Neural cell (in vitro differentiated cells): Measurements from ENCODE around the gene IDUA. TPM values are rescaled to one million over a fixed set of nuclear protein-coding genes. Genes with fewer than 3 reads are reported as not detected.

Experiments
- H2AFZ ChIP-seq: fragments of 200-600, 300-800 bp; sonication (generic), shearing (Covaris generic); 2 replicates; pipeline ENCODE4 v1.6.0; 2014; ENCODE audit warnings: low read depth, mild to moderate bottlenecking, antibody characterized with exemption, low read length, moderate library complexity
- H3F3A ChIP-seq: fragments of 200-600 bp; shearing (Covaris generic); 2 replicates; pipeline ENCODE4 v1.6.1; 2016; ENCODE audit warnings: mild to moderate bottlenecking, moderate library complexity, mixed read lengths, antibody characterized with exemption, low read length; ENCODE audit not compliant: insufficient read depth, poor library complexity, severe bottlenecking
- H3K27ac ChIP-seq: fragments of 200-600, 300-800 bp; sonication (generic), shearing (Covaris generic); 2 replicates; pipeline ENCODE4 v1.5.1; 2014; ENCODE audit warnings: mild to moderate bottlenecking, low read length, moderate library complexity
- H3K27me3 ChIP-seq: fragments of 300-800, 200-600 bp; sonication (generic), shearing (Covaris generic); 2 replicates; pipeline ENCODE4 v1.6.0; 2014; ENCODE audit warnings: mild to moderate bottlenecking, low read depth, low read length, moderate library complexity; ENCODE audit not compliant: insufficient read depth
- H3K36me3 ChIP-seq: fragments of 300-800, 200-600 bp; sonication (generic), shearing (Covaris generic); 2 replicates; pipeline ENCODE4 v1.5.1; 2014; ENCODE audit warnings: mild to moderate bottlenecking, antibody characterized with exemption, low read length, moderate library complexity; ENCODE audit not compliant: insufficient read depth
- H3K4me2 ChIP-seq: fragments of 300-800, 200-600 bp; sonication (generic), shearing (Covaris generic); 2 replicates; pipeline ENCODE4 v1.6.0; 2014; ENCODE audit warnings: mild to moderate bottlenecking, low read length
- H3K4me3 ChIP-seq: fragments of 300-800, 200-600 bp; sonication (generic), shearing (Covaris generic); 2 replicates; pipeline ENCODE4 v1.5.1; 2014; ENCODE audit warnings: mild to moderate bottlenecking, low read length, moderate library complexity
- H3K79me2 ChIP-seq: fragments of 200-600 bp; shearing (Covaris generic); replicated peaks from 2 replicates; pipeline ENCODE4 v1.6.0; 2014; ENCODE audit warnings: mild to moderate bottlenecking, low read length, moderate library complexity; ENCODE audit not compliant: insufficient read depth
- H3K9ac ChIP-seq: fragments of 300-800, 200-600 bp; sonication (generic), shearing (Covaris generic); 2 replicates; pipeline ENCODE4 v1.6.1; 2016; ENCODE audit warnings: mild to moderate bottlenecking, low read length, mixed read lengths
- H3K9me2 ChIP-seq: fragments of 200-600 bp; shearing (Covaris generic); 2 replicates; pipeline ENCODE4 v1.6.1; 2016; ENCODE audit warnings: mild to moderate bottlenecking, low read length, mixed read lengths; ENCODE audit not compliant: insufficient read depth
- H3K9me3 ChIP-seq: fragments of 200-600, 300-800 bp; sonication (generic), shearing (Covaris generic); 2 replicates; pipeline ENCODE4 v1.6.1; 2016; ENCODE audit warnings: mild to moderate bottlenecking, mixed run types, low read length, moderate library complexity, mixed read lengths
- H4K20me1 ChIP-seq: fragments of 200-600 bp; shearing (Covaris generic); 2 replicates; pipeline ENCODE4 v1.6.1; 2016; ENCODE audit warnings: mild to moderate bottlenecking, mixed run types; ENCODE audit not compliant: insufficient read depth
- CTCF ChIP-seq: fragments of 450-650 bp; IDR thresholded peaks from 2 replicates; pipeline ENCODE4 v1.5.1; 2014; ENCODE audit warnings: antibody characterized with exemption, mild to moderate bottlenecking, moderate library complexity; ENCODE audit not compliant: poor library complexity, severe bottlenecking
- EP300 ChIP-seq: fragments of 450-650 bp; conservative IDR thresholded peaks from 2 replicates; pipeline ENCODE4 v1.6.1; 2014; ENCODE audit warnings: antibody characterized with exemption, mild to moderate bottlenecking, moderate library complexity; ENCODE audit not compliant: poor library complexity, severe bottlenecking
- EZH2 ChIP-seq: fragments of 200-600, 300-800 bp; shearing (Covaris generic), sonication (generic); IDR thresholded peaks from 2 replicates; pipeline ENCODE4 v1.6.1; 2014; ENCODE audit warnings: antibody characterized with exemption, low read length, borderline replicate concordance, mild to moderate bottlenecking; ENCODE audit not compliant: insufficient read depth, poor library complexity, severe bottlenecking
- MXI1 ChIP-seq: fragments of 450-650 bp; conservative IDR thresholded peaks from 2 replicates; pipeline ENCODE4 v1.6.1; 2014; ENCODE audit warnings: antibody characterized with exemption, mild to moderate bottlenecking; ENCODE audit not compliant: poor library complexity, severe bottlenecking
- POLR2AphosphoS5 ChIP-seq: IDR thresholded peaks from 2 replicates; pipeline ENCODE4 v1.6.1; 2012
- RAD21 ChIP-seq: fragments of 450-650 bp; conservative IDR thresholded peaks from 2 replicates; pipeline ENCODE4 v1.6.1; 2014; ENCODE audit warnings: antibody characterized with exemption, mild to moderate bottlenecking, moderate library complexity
- SMC3 ChIP-seq: fragments of 450-650 bp; conservative IDR thresholded peaks from 2 replicates; pipeline ENCODE4 v1.6.1; 2014; ENCODE audit warnings: antibody characterized with exemption, mild to moderate bottlenecking, moderate library complexity; ENCODE audit not compliant: poor library complexity
- TAF1 ChIP-seq: IDR thresholded peaks from 2 replicates; pipeline ENCODE4 v1.6.1; 2012; ENCODE audit warnings: low read depth
- polyA plus RNA-seq: library from polyadenylated mRNA; depleted of rRNA; stranded (reverse); fragments of >200 nt; gene quantifications from 2 replicates; pipeline ENCODE4 v1.2.3, GENCODE V29; 2014
- TF ChIP-seq, protein P1 (sequence below): IDR thresholded peaks from 2 replicates; pipeline ENCODE4 v1.6.1; 2012; ENCODE audit warnings: borderline replicate concordance

The IDUA gene
- polyA plus RNA-seq, 1 donor from 2014 or later, result 12.7 TPM

GRCh38 chr4:1010395-1011021 is 23.7 kb downstream of the IDUA start:
- Histone ChIP-seq H3K9ac (no peak overlapping the region), H3K4me3 (peak overlapping the region; percentile 59), H3K79me2 (no peaks in the 10 kb centered on the region), H3K36me3 (no peaks in the 10 kb centered on the region), H2AFZ (no peak overlapping the region), H3K27ac (no peak overlapping the region), H3F3A (no peaks in the 10 kb centered on the region), H3K9me2 (no peaks in the 10 kb centered on the region), H3K4me2 (no peak overlapping the region), H4K20me1 (no peaks in the 10 kb centered on the region), H3K9me3 (no peaks in the 10 kb centered on the region), H3K27me3 (peaks cover 37% of the 10 kb centered on the region)
- peak; percentile 92 for TF ChIP-seq EZH2
- no peak for TF ChIP-seq CTCF

GRCh38 chr4:1011022-1011665 is 24.3 kb downstream of the IDUA start, which contains the start of gene FGFRL1:
Gene FGFRL1 (plus strand): TSS chr4:1011626. CDS start chr4:1012486, 860 bp downstream.
- Histone ChIP-seq H3K9me3 (no peaks in the 10 kb centered on the region), H3K27ac (no peak within 1 kb of the TSS), H3K9ac (no peak within 1 kb of the TSS), H3K79me2 (no peaks in the 10 kb centered on the region), H3K36me3 (no peaks in the 10 kb centered on the region), H4K20me1 (no peaks in the 10 kb centered on the region), H3K27me3 (peaks cover 37% of the 10 kb centered on the region), H3K4me2 (no peak within 1 kb of the TSS), H3F3A (no peaks in the 10 kb centered on the region), H3K9me2 (no peaks in the 10 kb centered on the region), H3K4me3 (peak within 1 kb of the TSS; percentile 59), H2AFZ (no peak within 1 kb of the TSS)
- peak; percentile 4 for TF ChIP-seq EZH2
- TF ChIP-seq POLR2AphosphoS5, result no peak

- H3K4me2 ChIP-seq, result no peak overlapping the region
- no peak overlapping the region for H2AFZ ChIP-seq
- H3K36me3 ChIP-seq, result no peaks in the 10 kb centered on the region
- TF ChIP-seq EZH2 (no peak), EP300 (no peak), TAF1 (no peak), SMC3 (no peak), RAD21 (no peak), MXI1 (no peak), POLR2AphosphoS5 (no peak), CTCF (no peak)
- TF ChIP-seq, protein P1, sequence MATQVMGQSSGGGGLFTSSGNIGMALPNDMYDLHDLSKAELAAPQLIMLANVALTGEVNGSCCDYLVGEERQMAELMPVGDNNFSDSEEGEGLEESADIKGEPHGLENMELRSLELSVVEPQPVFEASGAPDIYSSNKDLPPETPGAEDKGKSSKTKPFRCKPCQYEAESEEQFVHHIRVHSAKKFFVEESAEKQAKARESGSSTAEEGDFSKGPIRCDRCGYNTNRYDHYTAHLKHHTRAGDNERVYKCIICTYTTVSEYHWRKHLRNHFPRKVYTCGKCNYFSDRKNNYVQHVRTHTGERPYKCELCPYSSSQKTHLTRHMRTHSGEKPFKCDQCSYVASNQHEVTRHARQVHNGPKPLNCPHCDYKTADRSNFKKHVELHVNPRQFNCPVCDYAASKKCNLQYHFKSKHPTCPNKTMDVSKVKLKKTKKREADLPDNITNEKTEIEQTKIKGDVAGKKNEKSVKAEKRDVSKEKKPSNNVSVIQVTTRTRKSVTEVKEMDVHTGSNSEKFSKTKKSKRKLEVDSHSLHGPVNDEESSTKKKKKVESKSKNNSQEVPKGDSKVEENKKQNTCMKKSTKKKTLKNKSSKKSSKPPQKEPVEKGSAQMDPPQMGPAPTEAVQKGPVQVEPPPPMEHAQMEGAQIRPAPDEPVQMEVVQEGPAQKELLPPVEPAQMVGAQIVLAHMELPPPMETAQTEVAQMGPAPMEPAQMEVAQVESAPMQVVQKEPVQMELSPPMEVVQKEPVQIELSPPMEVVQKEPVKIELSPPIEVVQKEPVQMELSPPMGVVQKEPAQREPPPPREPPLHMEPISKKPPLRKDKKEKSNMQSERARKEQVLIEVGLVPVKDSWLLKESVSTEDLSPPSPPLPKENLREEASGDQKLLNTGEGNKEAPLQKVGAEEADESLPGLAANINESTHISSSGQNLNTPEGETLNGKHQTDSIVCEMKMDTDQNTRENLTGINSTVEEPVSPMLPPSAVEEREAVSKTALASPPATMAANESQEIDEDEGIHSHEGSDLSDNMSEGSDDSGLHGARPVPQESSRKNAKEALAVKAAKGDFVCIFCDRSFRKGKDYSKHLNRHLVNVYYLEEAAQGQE, result no peak
- no peak overlapping the region for H3K9ac ChIP-seq
- H3K9me2 ChIP-seq, result no peaks in the 10 kb centered on the region
- no peaks in the 10 kb centered on the region for H4K20me1 ChIP-seq
- H3F3A ChIP-seq, result no peaks in the 10 kb centered on the region
- no peak overlapping the region for H3K4me3 ChIP-seq
- no peaks in the 10 kb centered on the region for H3K9me3 ChIP-seq
- no peaks in the 10 kb centered on the region for H3K79me2 ChIP-seq
- peaks cover 37% of the 10 kb centered on the region for H3K27me3 ChIP-seq
- no peak overlapping the region for H3K27ac ChIP-seq
Measured at GRCh38 chr4:1011666-1012033, 24.8 kb downstream of the IDUA start.
